Erythroblast (primary cell): ENCODE results near the gene MMS22L.
A peak's percentile ranks its signal among the peaks of the same experiment; 100 is the strongest.

Source experiments
- DNase-seq, 2 experiments: peaks; one replicate each; lab custom pipeline; 2025; lab: John Stamatoyannopoulos, UW
- GATA1 ChIP-seq: IDR thresholded peaks from 2 replicates; pipeline ENCODE4 v1.6.1; 2011; ENCODE audit warnings: low read depth, mild to moderate bottlenecking, control low read depth, low read length, moderate library complexity
- POLR2A ChIP-seq: IDR thresholded peaks from 2 replicates; pipeline ENCODE4 v1.6.1; 2011; ENCODE audit warnings: mild to moderate bottlenecking, low read length

Gene MMS22L

GRCh38 chr6:97141756-97142155, 141.3 kb downstream of the MMS22L start:
- DNase-seq, result no peak
- TF ChIP-seq GATA1 (no peak), POLR2A (no peak)

DNA sequence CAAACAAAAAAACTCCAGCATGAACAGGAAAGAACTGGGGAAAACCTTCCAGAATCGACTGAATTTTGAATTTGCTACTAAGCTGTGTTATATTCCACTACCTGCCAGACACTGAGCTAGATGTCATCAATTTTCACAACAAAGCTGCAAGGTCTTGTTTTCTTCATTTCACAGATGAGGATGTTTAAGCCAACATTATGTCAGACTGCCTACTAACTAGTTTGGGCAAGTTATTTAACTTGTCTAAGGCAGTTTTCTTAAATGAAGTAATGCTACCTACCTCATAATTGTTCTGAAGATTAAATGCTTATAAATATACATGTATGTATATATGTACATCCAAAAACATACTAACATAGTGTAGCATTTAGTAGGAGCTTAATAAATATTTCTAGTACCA, 144.4 kb downstream of the MMS22L start:
- DNase-seq, result no peak
- TF ChIP-seq POLR2A (no peak), GATA1 (no peak)

- no peak for TF ChIP-seq GATA1
- TF ChIP-seq POLR2A, result no peak
- no peak for DNase-seq
These were observed 146.2 kb downstream of the MMS22L start for GRCh38 chr6:97136626-97137358.

GRCh38 chr6:97133067-97133466, 149.9 kb downstream of the MMS22L start:
- DNase-seq, result peak; percentile 5 to 12
- TF ChIP-seq POLR2A (no peak), GATA1 (no peak)

DNA sequence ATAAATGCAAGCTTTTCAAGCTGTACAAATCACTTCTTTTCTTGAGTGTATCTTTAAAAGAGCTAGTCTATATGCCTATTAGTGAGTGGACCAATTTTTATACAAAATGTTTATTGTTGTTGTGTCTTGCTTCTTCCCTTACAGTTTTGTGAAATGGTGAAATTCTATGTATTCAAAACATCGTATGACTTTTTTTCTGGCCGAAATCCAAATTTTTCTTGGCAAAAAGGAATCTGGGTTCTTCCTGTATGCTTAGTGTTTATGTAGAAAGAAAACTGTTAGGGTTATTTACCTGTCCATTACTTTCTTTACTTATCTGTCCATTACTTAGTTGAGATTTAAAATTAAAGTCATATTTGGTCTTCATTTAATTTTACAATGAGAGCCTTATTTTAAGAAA, 153.9 kb downstream of the MMS22L start:
- TF ChIP-seq GATA1 (no peak), POLR2A (no peak)
- DNase-seq, result no peak

- TF ChIP-seq GATA1 (no peak), POLR2A (no peak)
- no peak for DNase-seq
These were observed 154.5 kb downstream of the MMS22L start for GRCh38 chr6:97128507-97128906.

DNA sequence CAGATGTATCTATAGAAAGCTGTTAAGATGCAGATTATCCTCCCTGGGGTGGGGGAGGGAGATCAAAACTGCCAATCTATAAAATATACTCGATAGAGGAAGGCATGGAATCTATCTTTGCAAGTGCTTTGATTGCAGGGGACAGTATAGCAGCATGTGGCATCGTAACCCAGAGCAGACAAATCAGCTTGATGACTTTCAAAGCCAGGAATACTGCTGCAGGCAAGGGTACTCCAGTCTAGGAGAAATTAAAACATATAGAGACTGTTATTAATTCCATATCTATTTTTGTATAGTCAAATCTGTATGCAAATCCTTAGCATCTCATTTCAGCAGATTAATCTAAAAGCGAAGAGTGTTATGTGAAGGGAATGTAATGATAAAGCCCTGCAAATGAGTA, 159.4 kb downstream of the MMS22L start:
- no peak for DNase-seq
- no peak for TF ChIP-seq GATA1
- no peak for TF ChIP-seq POLR2A

GRCh38 chr6:97123112-97123511, 159.9 kb downstream of the MMS22L start:
- TF ChIP-seq GATA1, result no peak
- no peak for TF ChIP-seq POLR2A
- no peak for DNase-seq

GRCh38 chr6:97120511-97120910, 162.5 kb downstream of the MMS22L start:
- no peak for DNase-seq
- TF ChIP-seq POLR2A (no peak), GATA1 (no peak)

DNA sequence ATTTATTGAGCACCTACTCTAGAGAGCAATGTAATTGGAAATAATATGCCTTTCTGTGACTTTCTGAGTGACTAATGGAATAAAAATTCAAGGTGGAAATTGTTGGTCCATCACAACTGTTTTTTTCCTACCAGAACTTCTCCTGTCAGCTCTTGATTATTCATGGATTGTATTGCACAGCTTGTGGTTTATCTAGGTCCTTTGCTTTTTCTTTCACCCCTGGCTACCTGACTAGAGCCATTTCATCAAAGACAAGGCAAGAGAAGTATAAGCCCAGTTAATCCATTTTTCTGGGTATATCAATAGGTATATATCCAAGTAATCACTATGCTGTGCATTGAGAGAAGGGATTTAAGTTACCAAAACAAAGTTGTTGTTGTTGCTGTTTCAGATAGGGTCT, 168.4 kb downstream of the MMS22L start:
- DNase-seq, result no peak
- no peak for TF ChIP-seq POLR2A
- TF ChIP-seq GATA1, result no peak

GRCh38 chr6:97113170-97113569, 169.8 kb downstream of the MMS22L start:
- TF ChIP-seq POLR2A (no peak), GATA1 (no peak)
- DNase-seq, result no peak

GRCh38 chr6:97111243-97111642, 171.8 kb downstream of the MMS22L start:
- TF ChIP-seq GATA1 (no peak), POLR2A (no peak)
- DNase-seq, result no peak

DNA sequence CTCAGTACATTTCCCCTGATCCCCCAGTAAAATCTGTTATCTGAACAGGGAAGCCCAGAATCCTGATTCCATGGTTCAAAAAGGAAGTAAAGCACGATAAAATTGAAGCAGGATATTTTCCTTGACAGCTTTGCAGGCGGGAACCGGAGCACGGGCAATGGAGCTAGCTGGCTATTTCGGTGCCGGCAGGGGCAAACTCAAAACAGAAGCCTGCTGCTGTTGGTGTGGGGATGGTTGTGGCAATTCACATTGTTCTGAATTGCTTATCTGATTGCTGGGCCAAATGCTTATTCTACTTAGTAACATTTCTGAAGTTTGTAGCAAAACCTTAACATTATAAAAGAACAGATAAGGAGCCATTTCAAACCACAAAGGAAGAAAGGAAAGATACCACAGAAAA, 172.4 kb downstream of the MMS22L start:
- TF ChIP-seq GATA1, result no peak
- TF ChIP-seq POLR2A, result no peak
- DNase-seq, result no peak

DNA sequence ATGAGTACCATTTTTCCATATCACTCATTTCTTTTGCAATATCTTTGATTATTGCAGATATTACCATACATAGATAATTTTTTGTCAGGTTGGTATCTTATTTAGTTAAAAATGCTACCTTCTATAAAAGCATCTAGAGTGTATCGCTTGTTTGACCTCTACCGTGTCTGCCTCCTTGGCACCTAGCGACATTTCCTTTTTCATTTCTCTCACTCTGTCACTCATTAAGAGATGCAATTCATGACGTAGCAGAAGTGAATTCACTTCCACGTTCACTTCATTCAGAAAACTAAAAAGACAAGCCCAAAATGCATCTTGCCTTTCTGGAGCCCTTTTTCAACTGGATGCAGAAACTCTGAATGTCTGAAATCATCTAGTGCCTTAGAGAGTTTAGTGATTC, 172.9 kb downstream of the MMS22L start:
- no peak for TF ChIP-seq GATA1
- no peak for TF ChIP-seq POLR2A
- DNase-seq, result no peak

GRCh38 chr6:97109444-97109843, 173.6 kb downstream of the MMS22L start:
- TF ChIP-seq GATA1 (no peak), POLR2A (no peak)
- no peak for DNase-seq
